Measurements from ENCODE around the gene FPR1.

FPR1 gene

DNA sequence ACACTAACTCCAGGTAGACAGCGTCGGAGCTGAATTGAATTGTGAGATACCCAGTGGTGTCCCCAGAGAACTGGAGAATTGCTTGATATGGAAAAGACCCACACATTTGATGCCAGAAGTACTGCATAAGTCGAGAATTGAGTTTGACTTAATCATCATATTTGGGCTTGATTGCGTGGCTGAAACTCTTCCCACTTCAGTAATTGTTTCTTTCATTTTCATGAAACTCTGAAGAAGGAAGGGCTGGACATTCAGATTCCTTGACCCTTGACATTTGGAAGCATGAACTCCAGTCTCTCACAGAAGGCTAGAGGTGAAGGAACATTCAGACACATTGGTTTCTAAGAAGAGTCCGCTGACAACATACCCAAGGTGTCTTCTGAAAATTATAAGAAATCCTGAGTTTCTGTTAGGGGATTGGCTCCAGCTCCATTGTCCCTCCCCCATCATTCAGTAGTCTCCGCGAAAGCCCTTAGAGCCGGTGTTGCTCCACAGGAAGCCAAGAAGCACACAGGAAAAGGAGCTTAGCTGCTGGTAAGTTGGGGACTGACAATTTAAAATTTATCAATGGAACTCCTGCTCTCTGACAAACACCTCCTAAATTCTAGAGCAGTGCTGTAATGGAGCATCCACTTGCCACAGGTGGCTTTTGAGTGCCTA, 9.1 kb upstream of the FPR1 start, which contains the start of gene FPR2:
TSS of gene FPR2 (plus strand) at position 484 of the 660 bp plus-strand sequence. CDS start 7,479 bp downstream, outside the sequence.
- H3K27ac ChIP-seq: no peak within 1 kb of the TSS
- TF ChIP-seq, protein P1, sequence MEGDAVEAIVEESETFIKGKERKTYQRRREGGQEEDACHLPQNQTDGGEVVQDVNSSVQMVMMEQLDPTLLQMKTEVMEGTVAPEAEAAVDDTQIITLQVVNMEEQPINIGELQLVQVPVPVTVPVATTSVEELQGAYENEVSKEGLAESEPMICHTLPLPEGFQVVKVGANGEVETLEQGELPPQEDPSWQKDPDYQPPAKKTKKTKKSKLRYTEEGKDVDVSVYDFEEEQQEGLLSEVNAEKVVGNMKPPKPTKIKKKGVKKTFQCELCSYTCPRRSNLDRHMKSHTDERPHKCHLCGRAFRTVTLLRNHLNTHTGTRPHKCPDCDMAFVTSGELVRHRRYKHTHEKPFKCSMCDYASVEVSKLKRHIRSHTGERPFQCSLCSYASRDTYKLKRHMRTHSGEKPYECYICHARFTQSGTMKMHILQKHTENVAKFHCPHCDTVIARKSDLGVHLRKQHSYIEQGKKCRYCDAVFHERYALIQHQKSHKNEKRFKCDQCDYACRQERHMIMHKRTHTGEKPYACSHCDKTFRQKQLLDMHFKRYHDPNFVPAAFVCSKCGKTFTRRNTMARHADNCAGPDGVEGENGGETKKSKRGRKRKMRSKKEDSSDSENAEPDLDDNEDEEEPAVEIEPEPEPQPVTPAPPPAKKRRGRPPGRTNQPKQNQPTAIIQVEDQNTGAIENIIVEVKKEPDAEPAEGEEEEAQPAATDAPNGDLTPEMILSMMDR (conservative IDR thresholded peaks at IDR 0.05): no peak

DNA sequence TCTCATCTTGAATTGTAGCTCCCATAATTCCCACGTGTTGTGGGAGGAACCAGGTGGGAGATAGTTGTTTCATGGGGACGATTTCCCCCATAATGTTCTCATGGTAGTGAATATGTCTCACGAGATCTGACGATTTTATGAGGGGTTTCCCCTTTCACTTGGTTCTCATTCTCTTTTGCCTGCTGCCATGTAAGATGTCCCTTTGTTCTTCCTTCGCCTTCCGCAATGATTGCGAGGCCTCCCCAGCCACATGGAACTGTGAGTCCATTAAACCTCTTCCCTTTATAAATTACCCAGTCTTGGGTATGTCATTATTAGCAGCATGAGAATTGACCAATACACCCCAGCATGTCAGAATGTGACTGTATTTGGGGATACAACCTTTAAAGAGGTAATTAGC, 3.9 kb upstream of the FPR1 start:
- H3K27ac ChIP-seq: no peak overlapping the region
- TF ChIP-seq, protein P1 (conservative IDR thresholded peaks at IDR 0.05): no peak

DNA sequence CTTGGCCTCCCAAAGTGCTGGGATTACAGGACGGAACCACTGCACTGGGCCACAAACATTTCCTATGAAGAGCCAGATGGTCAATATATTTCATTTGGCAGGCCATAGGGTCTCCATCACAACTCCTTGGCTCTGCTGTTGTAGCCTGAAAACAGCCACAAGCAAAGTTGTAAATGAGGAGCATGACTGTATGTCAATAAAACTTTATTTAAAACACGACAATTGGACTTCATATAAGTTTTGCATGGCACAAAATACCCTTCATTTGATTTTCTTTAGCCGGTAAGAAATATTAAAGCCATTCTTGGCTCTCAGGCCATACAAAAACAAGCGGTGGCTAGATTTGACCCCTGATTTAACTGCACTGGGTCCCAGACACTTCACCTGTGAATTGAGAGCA, 3.1 kb upstream of the FPR1 start:
- TF ChIP-seq, protein P1 (conservative IDR thresholded peaks at IDR 0.05): no peak
- H3K27ac ChIP-seq: no peak overlapping the region

DNA sequence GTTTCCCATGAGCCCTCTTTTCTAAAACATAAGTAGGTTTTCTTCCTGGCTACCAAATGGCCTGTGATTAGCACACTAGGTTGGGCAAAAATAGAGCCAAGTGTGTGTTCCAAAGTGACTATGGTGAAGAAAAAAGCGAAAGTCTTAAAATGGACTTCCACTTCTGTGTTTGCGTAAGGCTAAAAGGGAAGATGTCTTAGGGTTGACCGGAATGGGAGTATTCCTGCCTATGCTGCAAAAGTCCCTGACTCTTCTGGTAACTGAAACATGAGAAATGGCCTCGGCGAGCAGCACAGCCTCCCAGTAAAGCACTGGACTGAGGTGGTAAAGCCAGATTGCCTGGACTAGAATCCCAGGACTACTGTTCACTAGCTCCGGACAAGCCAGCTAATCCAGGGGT, 2.4 kb upstream of the FPR1 start:
- no peak overlapping the region for H3K27ac ChIP-seq
- TF ChIP-seq, protein P1 (conservative IDR thresholded peaks at IDR 0.05): no peak

DNA sequence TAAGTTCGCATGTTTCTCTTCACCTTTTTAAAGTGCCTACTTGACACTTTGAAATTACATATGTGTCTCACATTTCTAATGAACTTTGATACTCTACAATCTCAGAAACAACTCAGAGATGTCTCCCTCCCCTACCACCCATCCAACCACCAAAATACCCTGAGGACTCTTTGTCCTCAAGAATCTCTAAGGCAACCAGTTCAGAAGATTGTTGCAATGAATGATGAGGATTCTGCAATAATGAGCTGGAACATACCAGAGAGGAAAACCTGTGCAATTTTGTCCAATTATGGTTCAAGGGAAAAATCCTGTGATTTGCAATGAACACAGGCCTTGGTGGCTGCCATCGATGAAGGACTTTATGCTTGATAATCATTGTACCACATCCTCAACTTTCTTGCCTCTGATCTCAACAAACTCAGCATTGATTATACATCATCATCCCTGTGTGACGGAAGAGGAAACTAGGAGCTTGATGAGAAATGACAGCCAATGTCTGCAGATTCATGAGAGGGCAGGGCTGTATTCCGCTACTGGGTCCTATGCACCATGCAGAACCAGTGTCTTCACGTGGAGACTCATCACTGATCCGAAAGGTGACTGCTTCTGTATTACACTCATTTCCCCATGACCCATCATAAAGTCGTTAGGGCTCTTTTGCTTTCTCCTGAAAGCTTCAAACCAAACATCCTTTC, 1.1 kb downstream of the FPR1 start:
- no peak overlapping the region for H3K27ac ChIP-seq
- TF ChIP-seq, protein P1 (conservative IDR thresholded peaks at IDR 0.05): no peak

DNA sequence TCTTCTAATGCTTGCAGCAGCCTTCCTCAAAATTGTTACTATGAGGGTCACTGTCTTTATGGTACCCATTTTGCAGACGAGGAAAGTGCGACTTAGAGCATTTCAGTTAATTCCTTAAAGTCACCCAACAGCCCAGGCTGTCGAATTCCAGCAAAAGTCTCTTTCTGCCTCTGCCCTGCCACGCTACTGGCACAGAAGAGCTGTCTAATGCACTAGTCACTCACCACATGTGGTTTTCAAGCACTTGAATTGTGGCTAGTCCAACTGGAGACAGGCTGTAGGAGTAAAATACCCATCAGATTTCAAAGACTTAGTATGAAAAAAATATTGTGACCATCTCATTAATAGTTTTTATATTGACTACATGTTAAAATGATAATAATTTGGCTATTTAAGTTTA, 1.7 kb downstream of the FPR1 start:
- H3K27ac ChIP-seq: no peak overlapping the region
- TF ChIP-seq, protein P1 (conservative IDR thresholded peaks at IDR 0.05): no peak

DNA sequence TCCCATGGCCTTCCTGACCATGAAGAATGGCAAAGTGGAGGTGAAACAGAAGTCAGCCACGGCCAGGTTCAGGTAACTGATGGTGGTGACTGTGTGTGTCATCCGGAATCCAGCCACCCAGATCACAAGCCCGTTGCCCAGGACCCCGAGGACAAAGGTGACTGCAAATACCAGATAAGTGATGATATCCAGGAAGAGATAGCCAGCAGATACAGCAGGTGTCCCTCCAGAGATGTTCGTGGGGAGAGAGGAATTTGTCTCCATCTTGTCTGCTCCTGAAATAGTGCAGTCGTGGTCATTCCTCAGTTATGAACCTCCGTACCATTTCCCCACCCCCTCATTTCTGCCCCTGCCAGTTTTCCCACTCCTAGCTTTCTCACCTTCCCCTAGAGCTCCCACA, 4.9 kb downstream of the FPR1 start:
- TF ChIP-seq, protein P1 (conservative IDR thresholded peaks at IDR 0.05): no peak
- H3K27ac ChIP-seq: no peak overlapping the region
